SHP77 (cell line): Measurements from ENCODE around the gene GLP1R.
"Not testable (repeated sequence)": the region's sequence is repeated elsewhere in the genome, so short reads cannot be mapped to it uniquely, and the experiment has no call there.

Source experiments
- DNase-seq, 2 experiments: peaks; one replicate each; lab custom pipeline; 2025; lab: John Stamatoyannopoulos, UW

The GLP1R gene

GRCh38 chr6:39128106-39128505 lies 79.5 kb downstream of the GLP1R start:
- DNase-seq = no peak

GRCh38 chr6:39128832-39129231 lies 80.3 kb downstream of the GLP1R start:
- DNase-seq = no peak

GRCh38 chr6:39130691-39131090 lies 82.1 kb downstream of the GLP1R start:
- DNase-seq = no peak

- DNase-seq = not testable (repeated sequence)
These were observed 86.2 kb downstream of the GLP1R start for GRCh38 chr6:39134761-39135160.

GRCh38 chr6:39136207-39136606 lies 87.6 kb downstream of the GLP1R start:
- DNase-seq = not testable (repeated sequence)

- no peak for DNase-seq
These were observed 88.7 kb downstream of the GLP1R start for GRCh38 chr6:39137245-39137644.
